ENCODE measurements around the gene LBP.

Gene LBP

GRCh38 chr20:38414769-38415450 lies 68.6 kb downstream of the LBP start:
- no peak overlapping the region for H3K4me3 Mint-ChIP-seq
- no peaks in the 10 kb centered on the region for H3K4me1 Mint-ChIP-seq (ENCODE audit: low read depth)
- H3K36me3 Mint-ChIP-seq (ENCODE audit: low read depth), result peaks cover 32% of the 10 kb centered on the region
- no peaks in the 10 kb centered on the region for H3K9me3 Mint-ChIP-seq
- H3K27me3 Mint-ChIP-seq (ENCODE audit: low read depth), result no peaks in the 10 kb centered on the region
- H3K27ac Mint-ChIP-seq, result no peak overlapping the region

DNA sequence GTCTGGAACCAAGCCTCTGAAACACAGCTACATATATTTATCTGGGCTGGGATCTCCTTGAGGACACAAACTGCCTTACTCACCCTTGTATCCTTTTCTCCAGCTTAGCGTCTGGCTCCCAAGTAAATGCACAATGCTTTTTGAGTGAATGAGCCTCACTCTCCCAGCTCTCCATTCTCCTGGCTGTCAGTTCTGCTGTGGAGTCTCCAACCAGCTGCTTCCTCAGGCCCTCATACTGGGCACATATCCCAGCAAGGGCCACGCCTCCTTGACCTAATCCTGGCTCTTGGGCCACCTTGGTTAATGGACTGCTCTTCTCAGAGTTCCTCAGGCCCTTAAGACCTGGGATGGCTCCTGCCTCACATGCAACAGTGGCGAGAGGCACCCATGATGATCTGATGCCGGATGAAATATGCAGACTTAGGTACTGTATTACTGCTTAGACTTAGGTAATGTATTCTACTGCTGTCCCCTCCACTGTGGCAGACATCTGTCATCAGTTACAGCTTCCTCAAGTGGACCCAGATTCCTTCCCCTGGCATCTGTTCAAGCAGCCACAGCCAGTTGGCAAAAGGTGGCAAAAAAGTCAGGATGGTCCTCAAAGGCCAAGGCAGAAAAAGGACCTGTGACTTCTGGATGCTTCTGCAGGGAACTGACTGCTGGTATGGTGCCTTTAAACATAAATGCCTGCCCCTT lies 72.4 kb downstream of the LBP start:
- peaks cover 53% of the 10 kb centered on the region for H3K36me3 Mint-ChIP-seq (ENCODE audit: low read depth)
- H3K9me3 Mint-ChIP-seq, result no peaks in the 10 kb centered on the region
- H3K4me1 Mint-ChIP-seq (ENCODE audit: low read depth), result peaks cover 2% of the 10 kb centered on the region
- H3K4me3 Mint-ChIP-seq, result no peak overlapping the region
- H3K27ac Mint-ChIP-seq, result no peak overlapping the region
- H3K27me3 Mint-ChIP-seq (ENCODE audit: low read depth), result no peaks in the 10 kb centered on the region

GRCh38 chr20:38420388-38421085 lies 74.3 kb downstream of the LBP start:
- Mint-ChIP-seq H3K27me3 (ENCODE audit: low read depth) (no peaks in the 10 kb centered on the region), H3K4me3 (no peak overlapping the region), H3K4me1 (ENCODE audit: low read depth) (peaks cover 6% of the 10 kb centered on the region), H3K9me3 (no peaks in the 10 kb centered on the region), H3K27ac (no peak overlapping the region), H3K36me3 (ENCODE audit: low read depth) (peaks cover 56% of the 10 kb centered on the region)

- Mint-ChIP-seq H3K27ac (no peak overlapping the region), H3K36me3 (ENCODE audit: low read depth) (peaks cover 56% of the 10 kb centered on the region), H3K4me3 (no peak overlapping the region), H3K27me3 (ENCODE audit: low read depth) (no peaks in the 10 kb centered on the region), H3K4me1 (ENCODE audit: low read depth) (peaks cover 6% of the 10 kb centered on the region), H3K9me3 (no peaks in the 10 kb centered on the region)
Measured at GRCh38 chr20:38421915-38422314, 75.6 kb downstream of the LBP start.

DNA sequence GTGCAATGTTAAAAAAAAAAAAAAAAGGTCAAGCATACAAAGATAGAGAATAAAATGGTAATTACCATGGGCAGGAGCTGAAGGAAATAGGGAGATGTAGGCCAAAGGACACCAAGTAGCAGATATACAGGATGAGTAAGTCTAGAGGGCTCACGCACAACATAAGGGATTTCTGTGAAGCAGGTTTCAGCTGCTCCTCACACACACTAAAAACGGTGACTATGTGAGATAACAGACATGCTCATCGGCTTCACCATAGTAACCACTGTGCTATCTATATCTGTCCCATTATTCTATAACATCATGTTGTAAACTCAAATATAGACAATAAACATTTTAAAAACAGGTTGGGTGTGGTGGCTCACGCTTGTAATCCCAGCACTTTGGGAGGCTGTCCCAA lies 77.3 kb downstream of the LBP start:
- peaks cover 63% of the 10 kb centered on the region for H3K36me3 Mint-ChIP-seq (ENCODE audit: low read depth)
- no peak overlapping the region for H3K4me3 Mint-ChIP-seq
- H3K4me1 Mint-ChIP-seq (ENCODE audit: low read depth), result peaks cover 8% of the 10 kb centered on the region
- H3K9me3 Mint-ChIP-seq, result no peaks in the 10 kb centered on the region
- H3K27ac Mint-ChIP-seq, result no peak overlapping the region
- H3K27me3 Mint-ChIP-seq (ENCODE audit: low read depth), result no peaks in the 10 kb centered on the region

DNA sequence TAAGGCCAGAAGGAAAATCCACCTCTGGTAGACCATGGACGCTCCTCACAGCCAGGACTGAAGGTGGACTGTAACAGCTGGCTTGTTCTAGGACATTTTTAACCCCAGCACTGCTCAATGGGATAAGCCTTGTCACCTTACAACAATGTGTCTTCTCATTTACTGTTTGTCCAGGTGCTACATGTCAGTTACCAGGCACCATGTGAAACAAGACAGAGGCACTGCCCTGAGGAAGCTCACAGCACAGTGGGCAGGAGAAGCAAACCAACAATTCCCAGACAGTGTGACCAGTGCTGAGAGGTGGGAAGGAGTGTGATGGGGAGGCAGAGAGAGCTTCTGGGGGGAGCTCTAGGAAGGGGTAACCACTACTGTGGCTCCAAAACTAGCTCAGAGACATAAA lies 78.1 kb downstream of the LBP start:
- Mint-ChIP-seq H3K27me3 (ENCODE audit: low read depth) (no peaks in the 10 kb centered on the region), H3K27ac (no peak overlapping the region), H3K4me1 (ENCODE audit: low read depth) (peaks cover 12% of the 10 kb centered on the region), H3K9me3 (no peaks in the 10 kb centered on the region), H3K36me3 (ENCODE audit: low read depth) (peaks cover 68% of the 10 kb centered on the region), H3K4me3 (no peak overlapping the region)

DNA sequence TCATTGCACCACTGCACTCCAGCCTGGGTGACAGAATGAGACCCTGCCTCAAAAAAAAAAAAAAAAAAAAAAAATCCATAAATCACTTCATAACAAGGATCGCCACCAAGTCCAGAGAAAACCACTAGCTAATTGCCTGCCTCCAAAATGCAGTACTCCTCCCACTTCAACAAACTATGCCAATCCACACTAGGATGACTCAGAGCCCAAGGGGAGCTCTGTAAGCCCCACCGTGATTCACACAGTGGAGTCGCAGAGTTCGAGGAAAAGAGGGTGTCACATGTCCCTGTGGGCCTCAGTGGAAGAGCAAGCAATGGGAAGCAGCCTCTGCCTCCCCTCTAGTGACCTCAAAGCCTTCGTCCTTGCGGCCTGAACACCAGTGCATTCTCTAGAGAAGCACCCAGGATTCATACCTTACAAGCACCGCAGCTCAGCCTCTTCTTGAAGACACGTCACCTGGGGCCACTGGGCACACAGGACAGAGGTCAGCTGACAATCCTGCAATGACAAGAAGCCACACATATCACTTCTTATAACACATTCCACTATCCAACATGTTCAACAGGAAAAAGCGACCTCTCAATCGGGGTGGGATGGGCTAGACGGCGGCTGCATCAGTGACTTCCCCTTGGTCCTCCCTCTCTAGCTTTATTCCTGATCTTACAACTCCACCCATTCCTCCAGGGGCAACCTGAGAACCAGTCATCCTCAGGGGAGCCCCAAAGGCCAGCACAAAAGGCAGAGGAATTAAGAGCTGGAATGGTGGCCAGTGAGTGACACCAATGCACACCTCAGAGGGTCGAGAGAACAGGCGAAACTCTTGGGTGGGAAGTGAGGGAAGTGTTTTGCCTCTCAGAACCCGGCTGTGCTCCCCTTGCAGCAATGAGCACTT lies 80.0 kb downstream of the LBP start:
- Mint-ChIP-seq H3K4me1 (ENCODE audit: low read depth) (peaks cover 16% of the 10 kb centered on the region), H3K27ac (no peak overlapping the region), H3K27me3 (ENCODE audit: low read depth) (no peaks in the 10 kb centered on the region), H3K36me3 (ENCODE audit: low read depth) (peaks cover 65% of the 10 kb centered on the region), H3K9me3 (no peaks in the 10 kb centered on the region), H3K4me3 (no peak overlapping the region)
